ENCODE data around the gene C2orf72. TPM values are rescaled to one million over a fixed set of nuclear protein-coding genes. Genes with fewer than 3 reads are reported as not detected.

C2orf72 gene
- total and polyA plus RNA-seq, 2 of the 13 experiments (the other 11 are each of a cell fraction or from before 2014, with no cell fraction given) = 147 to 203 TPM

- TF ChIP-seq ZNF280B (CRISPR knock-in tag; IDR thresholded peaks at IDR 0.05; ENCODE audit: borderline replicate concordance) (no peak), ZNF282 (IDR thresholded peaks at IDR 0.05; ENCODE audit: partially characterized antibody) (no peak), PAXIP1 (CRISPR knock-in tag; conservative IDR thresholded peaks at IDR 0.05) (peak; percentile 53), ZNF30 (CRISPR knock-in tag; IDR thresholded peaks at IDR 0.05) (no peak), NBN (conservative IDR thresholded peaks at IDR 0.05) (no peak), CSRNP1 (CRISPR knock-in tag; IDR thresholded peaks at IDR 0.05) (no peak), ZNF883 (CRISPR knock-in tag; IDR thresholded peaks at IDR 0.05; ENCODE audit: not compliant biosample characterization) (no peak), ZNF501 (CRISPR knock-in tag; IDR thresholded peaks at IDR 0.05) (no peak), ZNF709 (CRISPR knock-in tag; IDR thresholded peaks at IDR 0.05) (no peak), PHF21A (CRISPR knock-in tag; IDR thresholded peaks at IDR 0.05) (no peak), TFDP2 (CRISPR knock-in tag; IDR thresholded peaks at IDR 0.05) (peak; percentile 61), HDAC6 (IDR thresholded peaks at IDR 0.05; ENCODE audit: low read depth, low read length) (no peak), MLX (CRISPR knock-in tag; IDR thresholded peaks at IDR 0.05) (no peak), MEF2D (CRISPR knock-in tag; IDR thresholded peaks at IDR 0.05) (no peak), HOXA5 (CRISPR knock-in tag; IDR thresholded peaks at IDR 0.05) (no peak), IRF9 (CRISPR knock-in tag; IDR thresholded peaks at IDR 0.05; ENCODE audit: borderline replicate concordance) (0 out of 2 replicates have a peak, but pooled peaks have one; percentile 20), XRCC5 (optimal IDR thresholded peaks at IDR 0.05; ENCODE audit: low read length) (peak; percentile 59), SUZ12 (IDR thresholded peaks at IDR 0.05; ENCODE audit: low read depth, low read length) (no peak), HHEX (CRISPR knock-in tag; IDR thresholded peaks at IDR 0.05) (no peak), THAP11 (CRISPR knock-in tag; IDR thresholded peaks at IDR 0.05) (no peak), RBFOX2 (IDR thresholded peaks at IDR 0.05; ENCODE audit: low read depth, low read length) (peak; percentile 81)
These were observed at the start of gene C2orf72 (continued) for GRCh38 chr2:231037202-231037730.

Measured in HepG2 (cell line).